SW480 (cell line): Measurements from ENCODE around the gene HCN2.
A peak's percentile ranks its signal among the peaks of the same experiment; 100 is the strongest.
"Not testable (repeated sequence)": the region's sequence is repeated elsewhere in the genome, so short reads cannot be mapped to it uniquely, and the experiment has no call there.

Experiments
- DNase-seq: peaks from one replicate; pipeline ENCODE4 v3.0.0-alpha.2; 2016; ENCODE audit warnings: low spot score

HCN2 gene

GRCh38 chr19:585551-586110, 4.0 kb upstream of the HCN2 start:
- DNase-seq = no peak

- DNase-seq = peak; percentile 76
These were observed 1.5 kb upstream of the HCN2 start for GRCh38 chr19:588093-588740.

GRCh38 chr19:588741-589692, 664 bp upstream of the HCN2 start:
- DNase-seq = peak; percentile 64

GRCh38 chr19:590396-590745, 690 bp downstream of the HCN2 start:
- no peak for DNase-seq

- no peak for DNase-seq
These were observed 1.0 kb downstream of the HCN2 start for GRCh38 chr19:590750-591098.

GRCh38 chr19:591099-591958, 1.6 kb downstream of the HCN2 start:
- no peak for DNase-seq

GRCh38 chr19:592101-592500, 2.4 kb downstream of the HCN2 start:
- DNase-seq = no peak

GRCh38 chr19:593055-593454, 3.4 kb downstream of the HCN2 start:
- no peak for DNase-seq

- DNase-seq = no peak
These were observed 3.8 kb downstream of the HCN2 start for GRCh38 chr19:593505-593904.

GRCh38 chr19:594265-594870, 4.7 kb downstream of the HCN2 start:
- DNase-seq = no peak

- DNase-seq = no peak
These were observed 5.9 kb downstream of the HCN2 start for GRCh38 chr19:595326-596262.

- DNase-seq = no peak
These were observed 6.6 kb downstream of the HCN2 start for GRCh38 chr19:596263-596655.

GRCh38 chr19:597406-598315, 8.0 kb downstream of the HCN2 start:
- no peak for DNase-seq

GRCh38 chr19:601310-601709, 11.6 kb downstream of the HCN2 start:
- DNase-seq = no peak

- no peak for DNase-seq
These were observed 12.1 kb downstream of the HCN2 start for GRCh38 chr19:601790-602189.

GRCh38 chr19:602391-603301, 13.0 kb downstream of the HCN2 start:
- DNase-seq = no peak

GRCh38 chr19:603302-603639, 13.6 kb downstream of the HCN2 start:
- DNase-seq = not testable (repeated sequence)

- not testable (repeated sequence) for DNase-seq
These were observed 14.1 kb downstream of the HCN2 start for GRCh38 chr19:603779-604178.

- no peak for DNase-seq
These were observed 14.7 kb downstream of the HCN2 start for GRCh38 chr19:604355-604754.
